Nephron (organoid): ENCODE data around the gene TRPM8.

Experiments
- H3K27ac Mint-ChIP-seq, 3 experiments: 2 replicates each; pipeline ENCODE4 v1.8.0; 2020; ENCODE audit warnings: mixed read lengths in 3 of 3, mild to moderate bottlenecking in 2 of 3, moderate library complexity in 1 of 3
- H3K27me3 Mint-ChIP-seq: 2 replicates; pipeline ENCODE4 v1.8.0; 2021; ENCODE audit warnings: low read depth, mild to moderate bottlenecking, moderate library complexity, mixed read lengths
- H3K36me3 Mint-ChIP-seq: 2 replicates; pipeline ENCODE4 v1.8.0; 2020; ENCODE audit warnings: low read depth, mixed read lengths
- H3K4me1 Mint-ChIP-seq: 2 replicates; pipeline ENCODE4 v1.8.0; 2020; ENCODE audit warnings: mixed read lengths
- H3K4me3 Mint-ChIP-seq, 3 experiments: 2 replicates each; pipeline ENCODE4 v1.8.0; 2020; ENCODE audit warnings: mild to moderate bottlenecking in 3 of 3, mixed read lengths in 3 of 3, moderate library complexity in 2 of 3
- H3K9me3 Mint-ChIP-seq: 2 replicates; pipeline ENCODE4 v1.8.0; 2020; ENCODE audit warnings: mixed read lengths
- CTCF ChIP-seq, 3 experiments: fragments of 200-600 bp; sonication (generic); IDR thresholded peaks; one replicate each; pipeline ENCODE4 v1.5.0; 2021; ENCODE audit warnings: antibody characterized with exemption in 3 of 3; ENCODE audit not compliant: unreplicated experiment in 3 of 3

The TRPM8 gene

GRCh38 chr2:233919319-233919718 lies 2.1 kb downstream of the TRPM8 start:
- H3K36me3 Mint-ChIP-seq = no peaks in the 10 kb centered on the region
- no peaks in the 10 kb centered on the region for H3K9me3 Mint-ChIP-seq
- H3K27me3 Mint-ChIP-seq = peaks cover 39% of the 10 kb centered on the region
- TF ChIP-seq CTCF (IDR thresholded peaks at IDR 0.05; ENCODE audit: unreplicated experiment in 3 of 3) = no peak
- H3K4me3 Mint-ChIP-seq = no peak overlapping the region
- no peaks in the 10 kb centered on the region for H3K4me1 Mint-ChIP-seq
- no peak overlapping the region for H3K27ac Mint-ChIP-seq

DNA sequence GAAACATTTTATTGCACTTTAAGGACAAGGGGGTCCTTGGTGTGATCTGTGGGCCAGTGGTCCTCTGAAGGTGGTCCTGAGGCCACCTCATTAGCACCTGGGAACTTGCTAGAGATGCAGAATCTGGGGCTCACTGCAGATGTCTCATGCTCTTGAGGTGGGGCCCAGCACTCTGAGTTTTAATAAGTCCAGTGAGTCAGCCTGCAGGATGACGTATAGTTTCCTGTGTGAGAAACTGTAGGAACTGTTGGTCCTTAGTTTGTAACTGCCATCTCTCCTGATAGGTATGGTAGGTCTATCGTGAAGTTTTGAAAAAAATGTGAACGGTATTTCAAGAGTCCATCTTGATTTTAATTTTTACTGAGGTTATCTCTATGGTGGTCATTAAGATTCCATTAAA lies 2.8 kb downstream of the TRPM8 start:
- TF ChIP-seq CTCF (IDR thresholded peaks at IDR 0.05; ENCODE audit: unreplicated experiment in 3 of 3) = no peak
- Mint-ChIP-seq H3K36me3 (no peaks in the 10 kb centered on the region), H3K27ac (no peak overlapping the region), H3K9me3 (no peaks in the 10 kb centered on the region), H3K4me1 (no peaks in the 10 kb centered on the region), H3K4me3 (no peak overlapping the region), H3K27me3 (peaks cover 41% of the 10 kb centered on the region)

DNA sequence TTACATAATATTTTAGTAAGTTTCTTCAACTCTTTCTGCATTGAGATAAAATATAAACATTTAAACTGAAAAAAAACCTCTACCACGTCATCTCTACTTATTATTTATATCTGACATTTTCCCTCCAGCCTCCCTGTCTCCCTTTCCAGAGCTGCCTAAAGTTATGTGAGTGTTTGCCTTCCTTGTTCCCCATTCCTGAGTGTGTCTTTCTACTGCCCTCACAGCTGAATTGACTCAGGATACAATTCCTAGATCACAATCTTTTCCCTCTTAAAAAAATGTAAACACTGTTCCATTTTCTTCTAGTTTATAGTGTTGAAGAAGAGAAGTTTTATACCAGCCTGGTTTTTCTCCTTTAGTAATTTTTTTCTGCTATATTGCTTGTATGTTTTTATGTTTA lies 5.3 kb downstream of the TRPM8 start:
- no peak overlapping the region for H3K27ac Mint-ChIP-seq
- no peaks in the 10 kb centered on the region for H3K9me3 Mint-ChIP-seq
- no peak overlapping the region for H3K4me3 Mint-ChIP-seq
- peaks cover 44% of the 10 kb centered on the region for H3K27me3 Mint-ChIP-seq
- H3K4me1 Mint-ChIP-seq = no peaks in the 10 kb centered on the region
- no peaks in the 10 kb centered on the region for H3K36me3 Mint-ChIP-seq
- TF ChIP-seq CTCF (IDR thresholded peaks at IDR 0.05; ENCODE audit: unreplicated experiment in 3 of 3) = no peak

DNA sequence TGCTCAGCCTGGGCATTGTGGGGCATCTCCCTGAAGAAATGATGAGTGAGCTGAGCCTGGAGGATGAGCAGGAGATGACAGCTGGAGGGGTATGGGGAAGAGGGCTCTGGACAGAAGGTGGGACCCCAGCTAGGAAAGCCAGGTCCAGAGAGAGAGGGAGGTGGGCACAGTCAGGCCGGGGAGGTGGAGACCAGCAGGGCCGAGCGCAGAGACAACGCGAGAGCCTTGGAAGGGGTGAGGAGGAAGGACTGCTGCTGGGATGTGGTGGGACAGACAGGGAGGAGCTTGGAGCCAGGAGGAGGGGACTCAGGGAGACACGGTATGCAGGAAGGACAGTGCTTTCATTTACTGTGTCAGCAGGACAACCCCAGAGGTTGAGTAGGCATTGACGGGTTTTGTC lies 8.2 kb downstream of the TRPM8 start:
- H3K4me3 Mint-ChIP-seq = no peak overlapping the region
- no peaks in the 10 kb centered on the region for H3K9me3 Mint-ChIP-seq
- H3K27ac Mint-ChIP-seq = no peak overlapping the region
- H3K36me3 Mint-ChIP-seq = no peaks in the 10 kb centered on the region
- no peaks in the 10 kb centered on the region for H3K4me1 Mint-ChIP-seq
- TF ChIP-seq CTCF (IDR thresholded peaks at IDR 0.05; ENCODE audit: unreplicated experiment in 3 of 3) = no peak
- H3K27me3 Mint-ChIP-seq = peaks cover 33% of the 10 kb centered on the region

GRCh38 chr2:233926806-233927205 lies 9.6 kb downstream of the TRPM8 start:
- H3K4me1 Mint-ChIP-seq = no peaks in the 10 kb centered on the region
- no peaks in the 10 kb centered on the region for H3K9me3 Mint-ChIP-seq
- no peak overlapping the region for H3K27ac Mint-ChIP-seq
- H3K4me3 Mint-ChIP-seq = no peak overlapping the region
- no peak for TF ChIP-seq CTCF (IDR thresholded peaks at IDR 0.05; ENCODE audit: unreplicated experiment in 3 of 3)
- no peaks in the 10 kb centered on the region for H3K36me3 Mint-ChIP-seq
- H3K27me3 Mint-ChIP-seq = peaks cover 41% of the 10 kb centered on the region

GRCh38 chr2:233928594-233929351 lies 11.6 kb downstream of the TRPM8 start:
- H3K36me3 Mint-ChIP-seq = no peaks in the 10 kb centered on the region
- TF ChIP-seq CTCF (IDR thresholded peaks at IDR 0.05; ENCODE audit: unreplicated experiment in 3 of 3) = peak; percentile 41 to 57 (median 42)
- no peaks in the 10 kb centered on the region for H3K4me1 Mint-ChIP-seq
- H3K9me3 Mint-ChIP-seq = no peaks in the 10 kb centered on the region
- H3K27me3 Mint-ChIP-seq = peaks cover 52% of the 10 kb centered on the region
- H3K27ac Mint-ChIP-seq = no peak overlapping the region
- H3K4me3 Mint-ChIP-seq = no peak overlapping the region
